ENCODE measurements around the gene RNF40. TPM values are rescaled to one million over a fixed set of nuclear protein-coding genes. Genes with fewer than 3 reads are reported as not detected.

Gene RNF40
- total RNA-seq, 1 donor from 2014 or later, result 60.9 TPM

- H3K4me1 ChIP-seq, result peaks cover 19% of the 10 kb centered on the region
- peaks cover 0 to 26% of the 10 kb centered on the region in 2 donors for H3K36me3 ChIP-seq
- intact Hi-C loops (cut with DNase I), result no loop called here
- H3K4me3 ChIP-seq, result no peak overlapping the region
- H3K27me3 ChIP-seq, result no peaks in the 10 kb centered on the region
- no peak for DNase-seq (ENCODE audit: extremely low spot score in 2 of 2)
- TF ChIP-seq, protein P1, sequence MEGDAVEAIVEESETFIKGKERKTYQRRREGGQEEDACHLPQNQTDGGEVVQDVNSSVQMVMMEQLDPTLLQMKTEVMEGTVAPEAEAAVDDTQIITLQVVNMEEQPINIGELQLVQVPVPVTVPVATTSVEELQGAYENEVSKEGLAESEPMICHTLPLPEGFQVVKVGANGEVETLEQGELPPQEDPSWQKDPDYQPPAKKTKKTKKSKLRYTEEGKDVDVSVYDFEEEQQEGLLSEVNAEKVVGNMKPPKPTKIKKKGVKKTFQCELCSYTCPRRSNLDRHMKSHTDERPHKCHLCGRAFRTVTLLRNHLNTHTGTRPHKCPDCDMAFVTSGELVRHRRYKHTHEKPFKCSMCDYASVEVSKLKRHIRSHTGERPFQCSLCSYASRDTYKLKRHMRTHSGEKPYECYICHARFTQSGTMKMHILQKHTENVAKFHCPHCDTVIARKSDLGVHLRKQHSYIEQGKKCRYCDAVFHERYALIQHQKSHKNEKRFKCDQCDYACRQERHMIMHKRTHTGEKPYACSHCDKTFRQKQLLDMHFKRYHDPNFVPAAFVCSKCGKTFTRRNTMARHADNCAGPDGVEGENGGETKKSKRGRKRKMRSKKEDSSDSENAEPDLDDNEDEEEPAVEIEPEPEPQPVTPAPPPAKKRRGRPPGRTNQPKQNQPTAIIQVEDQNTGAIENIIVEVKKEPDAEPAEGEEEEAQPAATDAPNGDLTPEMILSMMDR (IDR thresholded peaks at IDR 0.05), result no peak
- TF ChIP-seq POLR2A (IDR thresholded peaks at IDR 0.05), result no peak
- no peak for TF ChIP-seq POLR2AphosphoS5 (IDR thresholded peaks at IDR 0.05; ENCODE audit: insufficient read depth in 1 of 2, low read depth in 1 of 2)
- no peaks in the 10 kb centered on the region for H3K9me3 ChIP-seq
- H3K27ac ChIP-seq, result no peak overlapping the region
Observed at GRCh38 chr16:30746638-30747175, 15.4 kb upstream of the RNF40 start.

GRCh38 chr16:30747331-30747730, 14.8 kb upstream of the RNF40 start:
- intact Hi-C loops (cut with DNase I), result no loop called here
- TF ChIP-seq POLR2A (IDR thresholded peaks at IDR 0.05) (no peak), POLR2AphosphoS5 (IDR thresholded peaks at IDR 0.05; ENCODE audit: insufficient read depth in 1 of 2, low read depth in 1 of 2) (no peak)
- TF ChIP-seq, protein P1 (IDR thresholded peaks at IDR 0.05), result no peak
- no peak for DNase-seq (ENCODE audit: extremely low spot score in 2 of 2)
- Histone ChIP-seq H3K36me3 (peaks cover 0 to 26% of the 10 kb centered on the region in 2 donors), H3K4me3 (peak overlapping the region; percentile 56 to 92), H3K27ac (peak overlapping the region; percentile 75), H3K4me1 (peaks cover 19% of the 10 kb centered on the region), H3K27me3 (no peaks in the 10 kb centered on the region), H3K9me3 (no peaks in the 10 kb centered on the region)

- Histone ChIP-seq H3K36me3 (peaks cover 0 to 24% of the 10 kb centered on the region in 2 donors), H3K4me3 (peak within 1 kb of the TSS; percentile 92), H3K27me3 (no peaks in the 10 kb centered on the region), H3K4me1 (peaks cover 19% of the 10 kb centered on the region), H3K9me3 (no peaks in the 10 kb centered on the region), H3K27ac (peak within 1 kb of the TSS; percentile 75)
- peak; percentile 98 to 99 for DNase-seq (ENCODE audit: extremely low spot score in 2 of 2)
- intact Hi-C loops (cut with DNase I), result no loop called here
- TF ChIP-seq POLR2A (IDR thresholded peaks at IDR 0.05), result no peak
- TF ChIP-seq, protein P1 (IDR thresholded peaks at IDR 0.05), result peak in 1 of 3 experiments; percentile 13
- TF ChIP-seq POLR2AphosphoS5 (IDR thresholded peaks at IDR 0.05; ENCODE audit: insufficient read depth in 1 of 2, low read depth in 1 of 2), result peak; percentile 82 to 96
Observed at GRCh38 chr16:30747799-30748633, 14.1 kb upstream of the RNF40 start, which contains the start of gene PHKG2. Gene PHKG2 (plus strand): TSS chr16:30748425. CDS start chr16:30748821, 396 bp downstream.

- H3K4me3 ChIP-seq, result peak overlapping the region; percentile 92
- intact Hi-C loops (cut with DNase I), result no loop called here
- H3K27me3 ChIP-seq, result no peaks in the 10 kb centered on the region
- H3K4me1 ChIP-seq, result peaks cover 19% of the 10 kb centered on the region
- TF ChIP-seq, protein P1 (IDR thresholded peaks at IDR 0.05), result no peak
- TF ChIP-seq POLR2AphosphoS5 (IDR thresholded peaks at IDR 0.05; ENCODE audit: insufficient read depth in 1 of 2, low read depth in 1 of 2) (no peak), POLR2A (IDR thresholded peaks at IDR 0.05) (no peak)
- DNase-seq (ENCODE audit: extremely low spot score in 2 of 2), result no peak
- H3K9me3 ChIP-seq, result no peaks in the 10 kb centered on the region
- H3K27ac ChIP-seq, result peak overlapping the region; percentile 75
- peaks cover 0 to 18% of the 10 kb centered on the region in 2 donors for H3K36me3 ChIP-seq
Observed at GRCh38 chr16:30748634-30749445, 13.3 kb upstream of the RNF40 start.
